ENCODE measurements around the gene PRKG2.
"Not testable (repeated sequence)": the region's sequence is repeated elsewhere in the genome, so short reads cannot be mapped to it uniquely, and the experiment has no call there.

The PRKG2 gene

GRCh38 chr4:81162752-81163458, 52.1 kb downstream of the PRKG2 start:
- no peak for DNase-seq (ENCODE audit: low spot score)

DNA sequence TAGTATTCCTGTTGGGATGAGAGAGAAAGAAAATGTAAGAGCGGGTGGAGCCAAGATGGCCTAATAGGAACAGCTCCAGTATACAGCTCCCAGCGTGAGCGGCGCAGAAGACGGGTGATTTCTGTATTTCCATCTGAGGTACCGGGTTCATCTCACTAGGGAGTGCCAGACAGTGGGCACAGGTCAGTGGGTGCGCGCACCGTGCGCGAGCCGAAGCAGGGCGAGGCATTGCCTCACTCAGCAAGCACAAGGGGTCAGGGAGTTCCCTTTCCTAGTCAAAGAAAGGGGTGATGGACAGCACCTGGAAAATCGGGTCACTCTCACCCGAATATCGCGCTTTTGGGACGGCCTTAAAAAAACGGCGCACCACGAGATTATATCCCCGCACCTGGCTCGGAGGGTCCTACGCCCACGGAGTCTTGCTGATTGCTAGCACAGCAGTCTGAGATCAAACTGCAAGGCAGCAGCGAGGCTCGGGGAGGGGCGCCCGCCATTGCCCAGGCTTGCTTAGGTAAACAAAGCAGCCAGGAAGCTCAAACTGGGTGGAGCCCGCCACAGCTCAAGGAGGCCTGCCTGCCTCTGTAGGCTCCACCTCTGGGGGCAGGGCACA, 61.2 kb downstream of the PRKG2 start:
- not testable (repeated sequence) for DNase-seq (ENCODE audit: low spot score)

DNA sequence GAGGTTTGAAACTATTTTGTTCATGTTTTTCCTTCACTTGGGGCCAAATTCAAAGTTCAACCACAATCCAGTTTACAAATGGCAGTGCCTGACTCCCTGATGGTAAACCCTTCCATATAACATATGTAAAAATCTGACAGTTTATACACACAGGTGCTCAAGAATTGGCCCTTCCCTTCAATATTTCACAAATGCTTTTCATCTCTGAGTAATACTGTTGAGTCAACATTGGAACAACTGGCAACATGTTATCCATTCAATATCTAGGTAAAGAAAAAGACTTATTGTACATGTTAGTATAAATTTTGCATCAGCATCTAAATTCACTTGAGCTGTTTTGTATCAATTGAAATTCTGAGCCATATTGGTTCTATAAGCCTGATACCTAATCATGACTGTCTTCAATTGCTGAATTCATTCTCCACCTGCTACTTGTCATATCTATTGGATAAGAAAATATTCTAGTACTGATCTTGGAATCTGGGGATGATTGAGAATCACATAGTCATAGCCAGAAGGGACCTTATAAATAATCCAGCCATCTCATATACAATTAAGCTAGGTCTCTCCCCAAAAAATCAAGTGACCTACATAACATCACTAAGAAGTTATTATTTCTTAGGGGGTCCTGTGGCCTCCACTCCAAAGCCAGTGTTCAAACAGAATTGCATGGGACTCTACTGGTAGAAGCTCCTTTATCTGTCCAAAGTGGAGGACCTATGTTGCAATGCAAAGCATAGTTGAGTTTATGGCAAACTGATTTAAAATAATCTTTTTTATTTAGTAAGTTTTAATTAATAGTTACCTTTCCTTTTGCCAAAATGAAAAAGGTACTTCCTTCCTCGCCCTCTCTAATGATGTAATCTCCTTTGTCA, 61.9 kb downstream of the PRKG2 start:
- no peak for DNase-seq (ENCODE audit: low spot score)

- DNase-seq (ENCODE audit: low spot score), result no peak
These were observed 65.0 kb downstream of the PRKG2 start for GRCh38 chr4:81149976-81150375.

DNA sequence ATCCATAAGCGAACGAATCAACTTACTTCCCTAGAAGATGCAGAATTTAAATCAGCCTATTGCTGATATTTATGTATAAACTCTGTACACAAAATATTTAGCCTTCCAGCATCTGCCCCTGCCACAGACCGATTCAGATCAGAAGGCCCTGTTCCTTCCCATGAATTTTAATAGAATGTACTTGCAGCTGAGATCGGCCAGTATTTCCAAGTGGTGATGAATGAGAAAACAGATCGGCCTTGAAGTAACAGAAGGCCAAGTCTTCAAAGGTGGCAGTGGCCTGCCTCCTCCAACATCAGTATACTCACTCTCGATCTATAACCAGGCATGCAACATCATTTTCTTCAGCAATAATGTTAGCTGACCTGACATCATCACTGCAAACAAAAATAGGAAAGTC, 66.4 kb downstream of the PRKG2 start:
- no peak for DNase-seq (ENCODE audit: low spot score)

- DNase-seq (ENCODE audit: low spot score), result no peak
These were observed 68.6 kb downstream of the PRKG2 start for GRCh38 chr4:81146466-81146865.

GRCh38 chr4:81143183-81143582, 71.8 kb downstream of the PRKG2 start:
- DNase-seq (ENCODE audit: low spot score), result no peak

GRCh38 chr4:81142744-81143143, 72.3 kb downstream of the PRKG2 start:
- DNase-seq (ENCODE audit: low spot score), result peak; percentile 64

DNA sequence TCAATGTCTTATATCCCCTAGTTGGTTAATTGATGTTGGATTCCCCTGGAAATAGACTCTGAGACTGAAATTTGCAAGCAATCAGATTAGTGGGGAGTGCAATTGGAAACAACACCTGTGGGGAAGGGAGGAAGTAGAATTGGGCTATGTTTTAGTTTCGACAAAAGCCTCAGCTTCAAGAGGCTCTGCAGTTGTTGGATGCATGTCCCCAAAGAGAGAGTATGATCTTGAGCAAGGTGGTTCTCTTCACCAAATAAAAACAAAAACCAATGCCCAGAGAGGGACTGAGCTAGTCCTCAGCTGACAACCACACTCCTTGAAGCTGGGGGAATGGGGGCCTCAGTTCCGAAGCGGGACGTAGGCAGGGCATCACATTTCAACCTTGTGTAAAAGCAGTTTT, 77.1 kb downstream of the PRKG2 start:
- DNase-seq (ENCODE audit: low spot score), result no peak

DNA sequence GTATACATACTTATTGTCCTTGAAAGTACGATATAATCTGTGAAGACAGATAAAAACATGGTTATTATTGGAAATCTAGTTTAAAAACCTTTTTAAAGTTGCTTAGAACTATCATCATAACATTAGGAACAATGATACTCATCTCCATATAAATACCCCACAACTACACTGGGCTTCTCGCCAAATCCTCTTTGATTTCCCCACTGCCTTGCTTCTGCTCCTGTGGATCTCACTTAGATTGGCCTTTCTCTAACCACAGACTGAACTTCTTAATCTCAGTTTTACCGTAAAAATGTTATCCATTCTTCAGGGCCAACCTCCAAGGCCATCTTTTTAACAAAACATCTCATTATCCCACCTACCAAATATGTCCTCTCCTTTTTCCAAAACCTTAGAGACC, 77.6 kb downstream of the PRKG2 start:
- DNase-seq (ENCODE audit: low spot score), result no peak

GRCh38 chr4:81136161-81136905, 78.7 kb downstream of the PRKG2 start:
- peak; percentile 80 for DNase-seq (ENCODE audit: low spot score)

GRCh38 chr4:81135501-81135900, 79.5 kb downstream of the PRKG2 start:
- no peak for DNase-seq (ENCODE audit: low spot score)

DNA sequence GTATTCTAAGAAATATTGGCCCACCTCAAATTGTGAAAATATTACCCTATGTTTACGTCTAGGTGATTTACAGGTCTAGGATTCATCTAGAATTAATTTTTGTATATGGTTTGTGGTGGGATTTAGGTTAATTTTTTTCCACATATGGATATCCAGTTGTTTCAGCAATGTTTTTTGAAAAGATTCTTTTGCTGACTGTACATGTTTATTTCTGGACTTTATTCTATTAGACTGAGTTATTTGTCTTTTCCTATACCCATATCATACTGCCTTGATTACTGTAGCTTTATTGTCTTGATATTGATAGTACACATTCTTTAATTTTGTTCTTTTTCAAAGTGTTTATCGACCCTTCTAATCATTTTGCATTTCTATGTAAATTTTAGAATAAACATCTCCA, 83.5 kb downstream of the PRKG2 start:
- DNase-seq (ENCODE audit: low spot score), result no peak

DNA sequence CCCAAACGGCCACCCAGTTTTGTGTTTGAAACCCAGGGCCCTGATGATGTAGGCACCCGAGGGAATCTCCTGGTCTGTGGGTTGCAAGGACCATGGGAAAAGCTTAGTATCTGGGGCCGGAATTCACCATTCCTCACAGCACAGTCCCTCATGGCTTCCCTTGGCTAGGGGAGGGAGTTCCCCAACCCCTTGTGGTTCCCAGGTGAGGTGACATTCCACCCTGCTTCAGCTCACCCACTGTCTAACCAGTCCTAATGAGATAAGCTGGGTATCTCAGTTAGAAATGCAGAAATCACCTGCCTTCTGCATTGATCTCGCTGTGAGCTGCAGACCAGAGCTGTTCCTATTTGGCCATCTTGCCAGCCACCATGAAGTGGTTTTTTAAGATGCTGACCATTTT, 84.0 kb downstream of the PRKG2 start:
- DNase-seq (ENCODE audit: low spot score), result no peak

DNA sequence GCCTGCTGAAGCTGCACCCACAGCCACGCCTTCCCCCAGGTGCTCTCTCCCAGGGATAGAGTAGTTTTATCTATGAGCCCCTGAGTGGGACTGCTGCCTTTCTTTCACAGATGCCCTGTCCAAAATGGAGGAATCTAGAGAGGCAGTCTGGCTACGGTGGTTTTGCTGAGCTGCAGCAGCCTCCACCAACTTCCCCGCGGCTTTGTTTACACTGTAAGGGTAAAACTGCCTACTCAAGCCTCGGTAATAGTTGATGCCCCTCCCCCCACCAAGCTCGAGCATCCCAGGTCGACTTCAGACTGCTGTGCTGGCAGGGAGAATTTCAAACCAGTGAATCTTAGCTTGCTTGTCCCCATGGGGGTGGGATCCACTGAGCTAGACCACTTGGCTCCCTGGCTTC, 84.5 kb downstream of the PRKG2 start:
- DNase-seq (ENCODE audit: low spot score), result no peak

DNA sequence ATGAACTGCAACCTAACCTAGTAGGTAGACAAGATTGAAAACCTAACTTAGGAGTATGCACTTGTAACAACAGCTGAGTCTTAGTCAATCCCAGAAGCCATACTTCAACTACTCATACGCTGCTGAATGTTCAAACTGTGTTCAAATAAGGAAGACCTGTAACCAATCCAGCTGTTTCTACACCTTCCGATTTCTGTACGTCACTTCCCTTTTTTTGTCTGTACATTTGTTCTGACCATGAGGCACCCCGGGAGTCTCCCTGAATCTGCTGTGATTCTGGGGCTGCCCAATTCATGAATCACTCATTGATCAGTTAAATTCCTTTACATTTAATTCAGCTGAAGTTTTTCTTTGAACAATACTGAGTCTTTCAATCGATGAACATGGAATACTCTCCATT, 95.0 kb downstream of the PRKG2 start:
- DNase-seq (ENCODE audit: low spot score), result no peak

GRCh38 chr4:81118086-81118485, 96.9 kb downstream of the PRKG2 start:
- no peak for DNase-seq (ENCODE audit: low spot score)

GRCh38 chr4:81116566-81116965, 98.5 kb downstream of the PRKG2 start:
- no peak for DNase-seq (ENCODE audit: low spot score)

DNA sequence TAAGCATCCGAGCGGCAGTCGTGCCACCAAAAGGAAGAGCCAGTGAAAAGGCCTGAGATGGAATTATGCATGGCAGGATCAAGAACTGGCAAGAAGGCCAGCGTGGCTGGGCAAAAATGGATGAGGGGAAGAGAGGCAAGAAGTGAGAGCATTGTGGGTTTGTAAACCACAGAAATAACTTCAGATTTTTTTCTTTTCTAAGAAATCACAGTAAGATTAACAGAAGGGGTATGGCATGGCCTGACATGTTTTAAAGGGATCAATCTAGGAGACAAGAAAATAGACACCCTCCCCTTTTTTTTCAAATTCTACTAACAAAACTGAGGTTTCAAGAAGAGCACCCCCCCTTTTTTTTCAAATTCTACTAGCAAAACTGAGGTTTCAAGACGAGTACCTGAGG, 102.0 kb downstream of the PRKG2 start:
- no peak for DNase-seq (ENCODE audit: low spot score)

DNA sequence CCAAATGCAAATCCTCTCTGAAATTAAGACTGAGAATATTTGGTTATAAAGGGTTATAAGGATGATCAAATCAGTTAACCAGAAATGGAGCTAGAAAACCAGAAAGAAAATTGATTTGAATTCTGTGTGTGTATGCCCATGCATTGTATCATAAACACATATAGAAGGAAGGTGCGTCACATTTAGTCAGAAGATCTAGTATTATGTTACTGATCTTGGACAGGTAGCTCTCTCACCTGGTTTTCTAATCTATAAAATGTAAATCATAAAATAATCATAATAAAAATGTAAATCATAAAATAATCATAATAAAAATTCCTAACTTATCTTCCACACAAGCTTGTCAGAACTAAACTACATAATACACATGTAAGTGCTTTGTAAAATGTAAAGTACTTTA, 105.7 kb downstream of the PRKG2 start:
- no peak for DNase-seq (ENCODE audit: low spot score)

DNA sequence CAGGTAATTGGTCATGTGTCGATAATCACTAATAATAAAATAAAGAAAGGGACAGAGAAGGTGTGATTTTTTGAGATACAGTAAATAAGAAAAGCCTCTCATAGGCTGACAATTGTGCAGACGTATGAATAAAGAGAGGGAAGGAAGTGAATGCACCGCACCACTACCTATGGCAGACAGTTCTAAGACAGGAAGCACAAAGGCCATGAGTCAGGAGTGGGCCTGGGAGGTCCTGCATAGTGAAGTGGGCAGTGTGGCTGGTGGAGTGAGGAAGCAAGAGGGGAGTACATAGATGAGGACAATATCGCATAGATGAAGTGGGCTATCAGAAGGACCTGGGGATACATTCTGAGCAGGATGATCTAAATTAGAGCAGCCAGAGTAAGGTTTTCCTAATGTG, 108.9 kb downstream of the PRKG2 start:
- DNase-seq (ENCODE audit: low spot score), result no peak

- no peak for DNase-seq (ENCODE audit: low spot score)
These were observed 112.9 kb downstream of the PRKG2 start for GRCh38 chr4:81102107-81102506.
